ENCODE data around the gene LMX1A.

GRCh38 chr1:165279882-165280281 lies 76.6 kb downstream of the LMX1A start:
- TF ChIP-seq GATA2 (IDR thresholded peaks at IDR 0.05; ENCODE audit: low read depth, low read length) (no peak), GATA3 (IDR thresholded peaks at IDR 0.05; ENCODE audit: low read depth, low read length) (no peak)
